Glutamatergic neuron (in vitro differentiated cells): Measurements from ENCODE around the gene RALGPS1. TPM values are rescaled to one million over a fixed set of nuclear protein-coding genes. Genes with fewer than 3 reads are reported as not detected.
A peak's percentile ranks its signal among the peaks of the same experiment; 100 is the strongest.

Experiments
- DNase-seq: peaks from one replicate; pipeline ENCODE4 v3.0.0; 2022
- H3K27ac Mint-ChIP-seq: one replicate; pipeline ENCODE4 v1.8.0; 2020; ENCODE audit warnings: mild to moderate bottlenecking, mixed read lengths, inconsistent platforms; ENCODE audit not compliant: unreplicated experiment
- H3K27me3 Mint-ChIP-seq: one replicate; pipeline ENCODE4 v1.8.0; 2020; ENCODE audit warnings: mild to moderate bottlenecking, moderate library complexity, mixed read lengths, inconsistent platforms; ENCODE audit not compliant: unreplicated experiment
- H3K36me3 Mint-ChIP-seq: one replicate; pipeline ENCODE4 v1.8.0; 2020; ENCODE audit warnings: mild to moderate bottlenecking, mixed read lengths, inconsistent platforms; ENCODE audit not compliant: unreplicated experiment
- H3K4me1 Mint-ChIP-seq: one replicate; pipeline ENCODE4 v1.8.0; 2020; ENCODE audit warnings: mild to moderate bottlenecking, low read depth, mixed read lengths, inconsistent platforms; ENCODE audit not compliant: unreplicated experiment
- H3K4me3 Mint-ChIP-seq: one replicate; pipeline ENCODE4 v1.8.0; 2020; ENCODE audit warnings: mild to moderate bottlenecking, mixed read lengths, inconsistent platforms; ENCODE audit not compliant: unreplicated experiment
- H3K9me3 Mint-ChIP-seq: one replicate; pipeline ENCODE4 v1.8.0; 2020; ENCODE audit warnings: mild to moderate bottlenecking, moderate library complexity, mixed read lengths, inconsistent platforms; ENCODE audit not compliant: unreplicated experiment
- total RNA-seq: library from RNA; stranded (reverse); fragmentation: NEBNext Ultra II Directional; extraction: Animal tissue kit (Norgen Biotek cat#: 25700); gene quantifications from one replicate; pipeline ENCODE4 v1.2.1, GENCODE V29; 2021; ENCODE audit not compliant: unreplicated experiment
- TF ChIP-seq, protein P1 (sequence below): fragments of 200-600 bp; sonication (generic); IDR thresholded peaks from one replicate; pipeline ENCODE4 v1.5.0; 2021; ENCODE audit not compliant: partially characterized antibody, unreplicated experiment

Gene RALGPS1
- total RNA-seq, 1 donor from 2014 or later = 23.8 TPM

DNA sequence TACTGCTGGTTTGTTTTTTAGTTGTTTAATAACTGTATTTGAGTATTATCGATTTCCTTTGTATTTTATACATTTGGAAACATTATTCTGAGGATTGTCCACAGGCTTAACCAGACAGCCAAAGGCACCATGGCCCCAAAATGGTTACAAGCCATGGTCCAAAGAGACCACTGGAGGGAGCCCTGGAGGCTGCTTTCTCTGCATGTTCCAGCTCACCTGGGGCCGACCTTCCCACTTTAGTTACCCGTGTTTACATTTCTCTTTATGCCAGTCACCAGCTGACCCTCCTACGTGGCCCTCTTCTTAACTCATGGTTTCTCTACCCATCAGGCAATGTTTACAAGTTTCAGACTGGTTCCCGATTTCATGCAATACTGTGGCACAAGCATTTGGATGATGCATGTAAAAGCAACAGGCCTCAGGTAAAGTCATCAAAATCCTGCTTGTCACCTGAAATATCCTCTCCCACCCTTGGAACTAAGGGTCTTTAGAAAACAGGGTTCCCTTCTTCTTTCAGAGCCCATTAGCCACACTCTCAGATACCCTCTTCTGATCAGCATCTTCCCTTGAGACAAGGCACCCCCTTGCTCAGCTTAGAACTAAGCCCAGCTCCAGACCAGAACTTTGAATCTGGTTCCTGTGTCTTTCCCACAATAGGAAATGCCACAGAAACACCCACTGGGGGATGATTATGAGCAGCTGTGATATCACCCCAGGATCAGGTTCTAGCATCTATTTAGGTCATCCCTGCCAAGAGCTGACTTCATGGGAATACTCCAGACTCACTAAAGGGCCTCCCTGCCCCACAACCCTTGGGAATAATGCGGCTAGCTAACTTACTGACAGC is 300.1 kb downstream of the RALGPS1 start:
- H3K27me3 Mint-ChIP-seq = peaks cover 8% of the 10 kb centered on the region
- peaks cover 6% of the 10 kb centered on the region for H3K9me3 Mint-ChIP-seq
- H3K36me3 Mint-ChIP-seq = no peaks in the 10 kb centered on the region
- H3K27ac Mint-ChIP-seq = no peak overlapping the region
- H3K4me1 Mint-ChIP-seq = no peaks in the 10 kb centered on the region
- peak; percentile 76 for DNase-seq
- H3K4me3 Mint-ChIP-seq = no peak overlapping the region
- TF ChIP-seq, protein P1, sequence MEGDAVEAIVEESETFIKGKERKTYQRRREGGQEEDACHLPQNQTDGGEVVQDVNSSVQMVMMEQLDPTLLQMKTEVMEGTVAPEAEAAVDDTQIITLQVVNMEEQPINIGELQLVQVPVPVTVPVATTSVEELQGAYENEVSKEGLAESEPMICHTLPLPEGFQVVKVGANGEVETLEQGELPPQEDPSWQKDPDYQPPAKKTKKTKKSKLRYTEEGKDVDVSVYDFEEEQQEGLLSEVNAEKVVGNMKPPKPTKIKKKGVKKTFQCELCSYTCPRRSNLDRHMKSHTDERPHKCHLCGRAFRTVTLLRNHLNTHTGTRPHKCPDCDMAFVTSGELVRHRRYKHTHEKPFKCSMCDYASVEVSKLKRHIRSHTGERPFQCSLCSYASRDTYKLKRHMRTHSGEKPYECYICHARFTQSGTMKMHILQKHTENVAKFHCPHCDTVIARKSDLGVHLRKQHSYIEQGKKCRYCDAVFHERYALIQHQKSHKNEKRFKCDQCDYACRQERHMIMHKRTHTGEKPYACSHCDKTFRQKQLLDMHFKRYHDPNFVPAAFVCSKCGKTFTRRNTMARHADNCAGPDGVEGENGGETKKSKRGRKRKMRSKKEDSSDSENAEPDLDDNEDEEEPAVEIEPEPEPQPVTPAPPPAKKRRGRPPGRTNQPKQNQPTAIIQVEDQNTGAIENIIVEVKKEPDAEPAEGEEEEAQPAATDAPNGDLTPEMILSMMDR = peak; percentile 70

DNA sequence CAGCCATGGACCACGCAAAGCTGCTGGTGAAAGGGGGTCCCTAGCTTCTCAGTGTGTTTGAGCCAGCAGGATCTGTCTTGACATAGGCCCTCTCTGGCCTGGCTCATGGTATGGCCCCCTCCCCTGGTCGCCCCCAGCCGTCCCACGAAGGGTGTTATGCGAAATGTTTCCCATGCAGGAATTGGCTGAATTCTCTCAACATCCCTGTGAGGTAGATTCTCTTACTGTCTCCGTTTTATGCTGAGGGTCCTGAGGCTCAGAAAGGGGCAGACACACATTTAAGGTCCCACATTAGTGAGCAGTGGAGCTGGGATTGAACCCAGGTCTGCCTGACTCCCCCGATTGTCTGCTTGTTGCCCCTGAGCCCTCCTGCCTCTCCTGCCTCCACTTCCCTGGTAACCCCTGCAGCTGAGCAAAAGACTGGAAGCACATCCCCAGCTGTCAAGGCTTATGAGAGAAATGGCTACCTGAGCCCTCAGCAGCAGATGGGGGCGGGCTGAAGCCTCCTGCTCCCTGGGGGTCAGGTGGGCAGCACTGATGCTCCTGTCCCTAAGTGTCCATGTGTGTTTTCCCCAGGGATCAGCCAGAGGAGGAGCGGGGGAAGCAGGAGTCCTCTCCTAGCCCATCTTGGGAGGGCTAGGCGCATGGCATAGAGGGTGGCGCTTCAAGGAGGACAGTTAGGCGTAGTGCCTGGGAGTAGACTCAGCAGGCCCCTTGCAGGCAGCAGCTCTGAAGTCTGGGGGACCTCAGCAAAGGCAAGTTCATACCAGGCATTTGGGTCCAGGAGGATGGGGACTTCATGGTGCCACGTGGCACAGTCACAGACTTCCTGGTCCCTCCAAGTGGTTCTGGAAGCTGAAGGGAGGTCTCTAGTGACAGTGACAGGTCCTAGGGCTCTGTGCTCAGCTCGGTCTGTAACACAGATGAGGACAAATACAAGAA is 301.0 kb downstream of the RALGPS1 start:
- H3K27ac Mint-ChIP-seq = no peak overlapping the region
- no peak overlapping the region for H3K4me3 Mint-ChIP-seq
- H3K9me3 Mint-ChIP-seq = peaks cover 3% of the 10 kb centered on the region
- H3K4me1 Mint-ChIP-seq = no peaks in the 10 kb centered on the region
- H3K27me3 Mint-ChIP-seq = peaks cover 8% of the 10 kb centered on the region
- TF ChIP-seq, protein P1 = no peak
- H3K36me3 Mint-ChIP-seq = no peaks in the 10 kb centered on the region
- DNase-seq = no peak

DNA sequence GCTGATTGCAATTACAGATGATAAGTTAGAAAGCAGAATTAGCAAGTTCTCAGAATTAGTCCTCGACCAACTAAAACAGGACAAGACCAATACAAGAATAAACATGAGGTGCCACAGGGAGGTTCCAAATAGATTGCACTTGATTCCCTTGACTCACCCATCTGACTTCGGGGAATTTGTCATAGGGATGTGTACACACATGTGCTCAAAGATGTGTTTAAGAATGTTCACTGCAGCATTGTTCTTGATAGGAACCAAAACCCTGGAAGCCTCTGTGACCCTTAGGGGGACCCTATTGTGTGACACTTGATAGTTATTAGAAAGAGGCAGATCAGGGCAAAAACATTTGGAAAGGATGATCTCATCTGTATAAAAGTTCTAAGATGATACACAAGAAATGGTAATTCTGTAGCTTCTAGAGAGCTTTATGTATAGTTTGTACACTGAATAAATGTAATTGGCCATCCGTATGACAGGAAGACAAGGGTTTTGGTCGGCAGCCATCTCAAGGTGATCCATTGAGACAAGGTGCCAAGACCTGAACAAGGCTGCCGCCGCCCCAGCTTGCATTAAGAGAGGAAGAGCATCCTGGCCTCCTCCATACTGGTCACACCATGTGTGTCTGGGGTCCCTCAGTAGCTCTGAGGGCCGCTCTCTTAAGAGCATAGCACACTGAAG is 301.8 kb downstream of the RALGPS1 start:
- Mint-ChIP-seq H3K27me3 (peaks cover 2% of the 10 kb centered on the region), H3K27ac (no peak overlapping the region), H3K36me3 (no peaks in the 10 kb centered on the region), H3K4me1 (no peaks in the 10 kb centered on the region), H3K9me3 (peaks cover 3% of the 10 kb centered on the region), H3K4me3 (no peak overlapping the region)
- no peak for DNase-seq
- TF ChIP-seq, protein P1 = no peak

DNA sequence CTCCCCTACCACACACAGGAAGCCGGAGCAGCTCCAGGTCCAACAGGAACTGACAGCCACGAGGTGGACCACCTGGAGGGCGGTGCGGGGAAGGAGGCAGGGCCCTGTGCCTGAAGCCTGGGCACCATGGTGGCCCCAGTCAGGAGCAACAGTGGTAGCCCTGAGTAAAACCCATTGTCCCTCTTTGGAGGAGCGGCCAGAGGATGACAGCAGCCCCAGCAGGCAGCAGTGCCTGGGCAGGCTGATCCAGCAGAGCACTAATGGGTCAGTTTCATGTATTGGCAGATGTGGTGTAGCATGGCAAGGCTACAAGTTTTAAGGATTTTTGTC is 302.3 kb downstream of the RALGPS1 start:
- Mint-ChIP-seq H3K36me3 (no peaks in the 10 kb centered on the region), H3K4me1 (no peaks in the 10 kb centered on the region)
- TF ChIP-seq, protein P1 = no peak

More for the DNA sequence above, 302.3 kb downstream of the RALGPS1 start:
- DNase-seq = no peak
- peaks cover 2% of the 10 kb centered on the region for H3K27me3 Mint-ChIP-seq
- peaks cover 3% of the 10 kb centered on the region for H3K9me3 Mint-ChIP-seq
- H3K27ac Mint-ChIP-seq = no peak overlapping the region
- H3K4me3 Mint-ChIP-seq = no peak overlapping the region
